Upper lobe of left lung (tissue), 6 donors: Measurements from ENCODE around the gene CDH8. TPM values are rescaled to one million over a fixed set of nuclear protein-coding genes. Genes with fewer than 3 reads are reported as not detected.

Source experiments
- ATAC-seq, 2 donors: fragments of 200-7000 bp; cut with Tn5 transposase; one replicate each; pipeline ENCODE4 v1.9.1; 2022; ENCODE audit warnings: mild to moderate bottlenecking in 2 of 2, moderate library complexity in 2 of 2; ENCODE audit not compliant: low FRiP score in 2 of 2
- DNase-seq, 2 donors: peaks; one replicate each; pipeline ENCODE4 v3.0.0-alpha.2; 2019 to 2020
- H3K27ac ChIP-seq, 4 donors: fragments of 200-600 bp; sonication (generic); one replicate each; pipeline ENCODE4 v1.5.1; 2016 to 2019
- H3K27me3 ChIP-seq, 4 donors: fragments of 200-600 bp; sonication (generic); one replicate each; pipeline ENCODE4 v1.5.1; 2017 to 2019
- H3K36me3 ChIP-seq, 4 donors: fragments of 200-600 bp; sonication (generic); one replicate each; pipeline ENCODE4 v1.5.1; 2016 to 2019
- H3K4me1 ChIP-seq, 4 donors: fragments of 200-600 bp; sonication (generic); one replicate each; pipeline ENCODE4 v1.5.1; 2018 to 2019
- H3K4me3 ChIP-seq, 4 donors: fragments of 200-600 bp; sonication (generic); one replicate each; pipeline ENCODE4 v1.5.1; 2017 to 2019; ENCODE audit warnings: mild to moderate bottlenecking in 2 of 4, moderate library complexity in 1 of 4
- H3K9me3 ChIP-seq, 4 donors: fragments of 200-600 bp; sonication (generic); one replicate each; pipeline ENCODE4 v1.5.1; 2018 to 2019
- EP300 ChIP-seq, 4 donors: sonication (generic); formaldehyde crosslinking; IDR thresholded peaks; one replicate each; pipeline ENCODE4 v1.5.1; 2017; ENCODE audit warnings: antibody characterized with exemption in 4 of 4, control low read depth in 2 of 4
- POLR2A ChIP-seq, 4 donors: fragments of 450-650 bp; IDR thresholded peaks; one replicate each; pipeline ENCODE4 v1.5.1; 2016 to 2017; ENCODE audit warnings: antibody characterized with exemption in 4 of 4, mild to moderate bottlenecking in 2 of 4
- POLR2AphosphoS5 ChIP-seq, 2 donors: sonication (generic); formaldehyde crosslinking; IDR thresholded peaks; one replicate each; pipeline ENCODE4 v1.5.1; 2017; ENCODE audit warnings: antibody characterized with exemption in 2 of 2
- WGBS, 2 donors: methylation state at CpG; one replicate each; pipeline ENCODE4 v1.1.5; 2017 to 2018; 5-methylcytosine and 5-hydroxymethylcytosine counted together
- total RNA-seq, 6 donors: library from RNA; depleted of rRNA in 4 of 6; stranded (reverse); fragments of >200 nt in 4 of 6; gene quantifications; one replicate each; pipeline versions ENCODE4 v1.1.0 to v1.2.1, GENCODE V29; 2016 to 2021
- TF ChIP-seq, protein P1 (sequence below), 6 experiments: fragments of 450-650 bp in 4 of 6; fragments of 200-600 bp in 2 of 6; sonication (generic) in 2 of 6; IDR thresholded peaks; one replicate each; pipeline ENCODE4 v1.5.1; 2016 to 2019; ENCODE audit warnings: antibody characterized with exemption in 6 of 6
- donor health status: DM: no; HTN: no; CAD: no; lungs with moderate emphysema.
- donor health status: DM: no; HTN: yes; CAD: no; lungs with severe emphysema.

The CDH8 gene
- total RNA-seq, 6 donors from 2014 or later = 0.10 to 1.8 (median 0.31) TPM; not detected in 1

DNA sequence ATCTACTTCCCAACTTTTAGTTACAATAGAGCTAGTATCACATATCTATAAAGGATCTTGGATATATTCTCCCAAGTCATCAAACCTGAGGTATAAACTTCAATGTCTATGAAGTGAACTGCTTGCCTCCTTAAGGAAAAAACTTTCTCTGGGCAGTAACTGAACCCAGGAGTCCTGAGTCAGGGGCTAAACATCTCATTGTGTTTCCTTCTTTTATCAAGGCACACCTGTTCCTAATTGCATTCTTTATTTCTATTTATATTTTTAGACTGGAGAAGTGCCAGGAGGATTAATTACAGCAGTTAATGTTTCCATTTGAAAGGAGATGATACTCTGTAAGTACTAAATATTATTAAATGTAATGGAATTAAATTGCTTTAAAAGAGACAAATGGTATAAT is 98.6 kb downstream of the CDH8 start:
- ATAC-seq (no peak), DNase-seq (no peak)
- Histone ChIP-seq H3K36me3 (no peaks in the 10 kb centered on the region), H3K9me3 (no peaks in the 10 kb centered on the region), H3K4me1 (no peaks in the 10 kb centered on the region), H3K27me3 (no peaks in the 10 kb centered on the region), H3K27ac (no peak overlapping the region), H3K4me3 (no peak overlapping the region)
- TF ChIP-seq, protein P1, sequence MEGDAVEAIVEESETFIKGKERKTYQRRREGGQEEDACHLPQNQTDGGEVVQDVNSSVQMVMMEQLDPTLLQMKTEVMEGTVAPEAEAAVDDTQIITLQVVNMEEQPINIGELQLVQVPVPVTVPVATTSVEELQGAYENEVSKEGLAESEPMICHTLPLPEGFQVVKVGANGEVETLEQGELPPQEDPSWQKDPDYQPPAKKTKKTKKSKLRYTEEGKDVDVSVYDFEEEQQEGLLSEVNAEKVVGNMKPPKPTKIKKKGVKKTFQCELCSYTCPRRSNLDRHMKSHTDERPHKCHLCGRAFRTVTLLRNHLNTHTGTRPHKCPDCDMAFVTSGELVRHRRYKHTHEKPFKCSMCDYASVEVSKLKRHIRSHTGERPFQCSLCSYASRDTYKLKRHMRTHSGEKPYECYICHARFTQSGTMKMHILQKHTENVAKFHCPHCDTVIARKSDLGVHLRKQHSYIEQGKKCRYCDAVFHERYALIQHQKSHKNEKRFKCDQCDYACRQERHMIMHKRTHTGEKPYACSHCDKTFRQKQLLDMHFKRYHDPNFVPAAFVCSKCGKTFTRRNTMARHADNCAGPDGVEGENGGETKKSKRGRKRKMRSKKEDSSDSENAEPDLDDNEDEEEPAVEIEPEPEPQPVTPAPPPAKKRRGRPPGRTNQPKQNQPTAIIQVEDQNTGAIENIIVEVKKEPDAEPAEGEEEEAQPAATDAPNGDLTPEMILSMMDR (IDR thresholded peaks at IDR 0.05) = no peak
- TF ChIP-seq EP300 (IDR thresholded peaks at IDR 0.05) (no peak), POLR2AphosphoS5 (IDR thresholded peaks at IDR 0.05) (no peak), POLR2A (IDR thresholded peaks at IDR 0.05) (no peak)

DNA sequence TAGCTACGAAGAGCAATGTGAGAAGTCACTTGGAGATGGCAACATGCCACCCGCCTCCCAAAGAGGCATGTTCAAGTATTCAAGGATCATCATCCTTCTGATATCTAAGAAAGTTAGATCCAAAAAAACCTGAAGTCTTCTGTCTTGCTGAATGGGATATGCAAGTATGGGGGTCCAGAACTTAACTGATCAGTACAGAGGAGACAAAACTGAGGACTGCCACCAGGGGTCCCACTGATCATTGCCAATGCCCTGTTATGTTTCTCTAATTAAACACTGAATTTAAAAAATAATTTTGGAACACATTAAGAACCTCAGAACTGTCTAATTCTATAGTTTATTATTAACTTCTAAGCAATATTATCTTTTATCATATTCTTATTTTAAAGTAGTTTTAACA is 99.7 kb downstream of the CDH8 start:
- Histone ChIP-seq H3K27me3 (no peaks in the 10 kb centered on the region), H3K4me3 (no peak overlapping the region), H3K4me1 (no peaks in the 10 kb centered on the region), H3K27ac (no peak overlapping the region), H3K9me3 (no peaks in the 10 kb centered on the region), H3K36me3 (no peaks in the 10 kb centered on the region)
- ATAC-seq (no peak), DNase-seq (no peak)
- TF ChIP-seq, protein P1 (IDR thresholded peaks at IDR 0.05) = peak in 1 of 6 experiments; percentile 11
- no peak for TF ChIP-seq EP300 (IDR thresholded peaks at IDR 0.05)
- 82 to 90% methylated on average over 2 of the region's 2 CpGs for WGBS, 2 donors

DNA sequence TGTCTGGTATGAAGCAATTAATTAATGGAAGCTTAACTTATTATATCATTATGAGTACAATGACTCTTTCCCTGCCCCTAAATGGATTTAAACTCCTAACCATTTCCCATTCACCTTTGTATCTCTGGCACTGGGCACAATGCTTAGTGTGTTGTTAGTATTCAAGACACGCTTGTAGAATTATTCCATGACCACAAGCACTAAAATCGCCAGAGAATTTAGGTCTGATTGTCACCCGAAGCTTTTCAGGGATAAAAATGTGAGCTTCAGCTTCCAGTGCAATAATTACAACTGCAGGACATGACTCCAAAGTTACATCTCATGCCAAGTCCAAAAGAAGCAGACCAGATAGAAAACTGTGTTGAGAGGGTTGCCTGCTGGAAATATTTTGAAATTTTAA is 101.6 kb downstream of the CDH8 start:
- 82 to 90% methylated on average over 3 of the region's 3 CpGs for WGBS, 2 donors
- no peaks in the 10 kb centered on the region for H3K36me3 ChIP-seq
- ATAC-seq = no peak
- no peaks in the 10 kb centered on the region for H3K9me3 ChIP-seq
- H3K4me3 ChIP-seq = no peak overlapping the region
- H3K4me1 ChIP-seq = no peaks in the 10 kb centered on the region
- H3K27ac ChIP-seq = no peak overlapping the region
- TF ChIP-seq, protein P1 (IDR thresholded peaks at IDR 0.05) = no peak
- TF ChIP-seq POLR2AphosphoS5 (IDR thresholded peaks at IDR 0.05) = no peak
- DNase-seq = no peak
- no peaks in the 10 kb centered on the region for H3K27me3 ChIP-seq

DNA sequence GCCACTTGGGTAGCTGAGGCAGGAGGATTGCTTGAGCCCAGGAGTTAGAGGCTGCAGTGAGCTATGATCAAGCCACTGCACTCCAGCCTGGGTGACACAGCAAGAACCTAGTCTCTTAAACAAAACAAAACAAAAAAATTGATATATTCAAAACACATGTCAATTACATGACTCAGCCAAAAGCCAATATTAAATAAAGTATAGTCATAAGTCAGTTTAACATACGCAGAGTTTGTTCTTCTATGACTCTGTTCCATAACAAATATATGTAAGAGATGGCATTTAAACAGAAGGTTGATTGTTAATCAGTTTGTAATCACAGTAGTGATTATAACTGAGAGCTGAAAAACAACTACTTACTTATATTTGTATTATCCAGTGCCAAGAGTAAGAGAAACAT is 106.5 kb downstream of the CDH8 start:
- 88 to 95% methylated on average over 1 of the region's 1 CpG for WGBS, 2 donors
- TF ChIP-seq POLR2A (IDR thresholded peaks at IDR 0.05) = no peak
- ATAC-seq = no peak

DNA sequence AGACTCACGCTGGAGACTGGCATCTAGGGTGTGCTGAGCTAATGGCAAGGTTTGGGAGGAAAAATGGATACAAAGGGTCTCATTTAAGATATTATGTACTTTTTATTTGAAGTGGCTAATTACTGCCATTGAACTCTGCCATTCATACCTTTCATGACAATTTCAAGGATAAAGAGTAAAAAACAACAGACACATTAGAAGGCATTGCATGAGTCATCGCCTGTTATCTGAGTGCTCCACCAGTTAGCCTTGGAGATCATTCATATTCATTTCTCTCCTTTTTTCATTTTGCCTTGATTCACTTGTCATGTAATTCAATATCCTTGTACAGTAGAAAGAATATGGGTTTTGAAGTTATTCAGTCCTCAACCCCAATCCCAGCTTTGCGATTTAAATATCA is 109.5 kb downstream of the CDH8 start:
- H3K9me3 ChIP-seq = no peaks in the 10 kb centered on the region
- no peak overlapping the region for H3K27ac ChIP-seq
- H3K36me3 ChIP-seq = no peaks in the 10 kb centered on the region
- TF ChIP-seq POLR2A (IDR thresholded peaks at IDR 0.05) (no peak), EP300 (IDR thresholded peaks at IDR 0.05) (no peak), POLR2AphosphoS5 (IDR thresholded peaks at IDR 0.05) (no peak)
- TF ChIP-seq, protein P1 (IDR thresholded peaks at IDR 0.05) = no peak
- no peak for ATAC-seq
- no peak overlapping the region for H3K4me3 ChIP-seq
- no peaks in the 10 kb centered on the region for H3K27me3 ChIP-seq
- no peaks in the 10 kb centered on the region for H3K4me1 ChIP-seq
- DNase-seq = no peak
- 90 to 94% methylated on average over 3 of the region's 3 CpGs for WGBS, 2 donors

More for the DNA sequence above, 106.5 kb downstream of the CDH8 start:
- H3K27me3 ChIP-seq = no peaks in the 10 kb centered on the region
- H3K4me1 ChIP-seq = no peaks in the 10 kb centered on the region
- H3K4me3 ChIP-seq = no peak overlapping the region
- H3K36me3 ChIP-seq = no peaks in the 10 kb centered on the region
- no peaks in the 10 kb centered on the region for H3K9me3 ChIP-seq
- H3K27ac ChIP-seq = no peak overlapping the region
- no peak for DNase-seq
